Dermis microvascular lymphatic vessel endothelial cell (primary cell): Measurements from ENCODE around the gene PROSER3. TPM values are rescaled to one million over a fixed set of nuclear protein-coding genes. Genes with fewer than 3 reads are reported as not detected.

Source experiments
- DNase-seq, 2 donors: peaks; one replicate each; pipeline versions ENCODE4 v3.0.0 to v3.0.0-alpha.2; 2010; ENCODE audit warnings: low read depth in 2 of 2
- total RNA-seq: library from RNA; depleted of rRNA; stranded (reverse); fragments of >200 nt; gene quantifications from 2 replicates; pipeline ENCODE4 v1.2.1, GENCODE V29; 2014

Gene PROSER3
- total RNA-seq, 1 donor from 2014 or later, result 1.4 TPM

DNA sequence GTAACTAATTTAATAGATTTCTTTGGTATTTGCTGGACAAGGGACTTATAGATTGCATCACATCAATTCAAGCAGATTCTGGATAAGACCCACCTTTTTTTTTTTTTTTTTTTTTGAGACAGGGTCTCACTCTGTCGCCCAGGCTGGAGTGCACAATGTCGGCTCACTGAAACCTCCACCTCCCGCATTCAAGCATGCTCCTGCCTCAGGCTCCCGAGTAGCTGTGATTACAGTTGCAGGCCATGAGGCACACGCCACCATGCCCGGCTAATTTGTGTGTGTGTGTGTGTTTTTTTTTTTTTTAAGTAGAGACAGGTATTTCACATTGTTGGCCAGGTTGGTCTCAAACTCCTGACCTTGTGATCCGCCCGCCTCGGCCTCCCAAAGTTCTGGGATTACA, 58.9 kb downstream of the PROSER3 start:
- DNase-seq, result no peak

GRCh38 chr19:35818445-35818844, 60.5 kb downstream of the PROSER3 start:
- DNase-seq, result no peak

Other genes starting within 250 kb of the PROSER3 start
- gene DMKN, start 244.5 kb upstream of the PROSER3 start, total RNA-seq, result not detected in 2 replicates
- gene SBSN, start 229.9 kb upstream of the PROSER3 start, total RNA-seq, result not detected in 2 replicates
- gene GAPDHS, start 224.7 kb upstream of the PROSER3 start, total RNA-seq, result not detected in 2 replicates
- 52.1 and 70.3 TPM in 2 replicates for gene TMEM147, start 212.6 kb upstream of the PROSER3 start, total RNA-seq
- not detected in 2 replicates for gene ATP4A, start 194.5 kb upstream of the PROSER3 start, total RNA-seq
- not detected in 2 replicates for gene PMIS2, start 172.0 kb upstream of the PROSER3 start, total RNA-seq
- 4.9 and 5.6 TPM in 2 replicates for gene HAUS5, start 145.4 kb upstream of the PROSER3 start, total RNA-seq
- gene RBM42, start 129.1 kb upstream of the PROSER3 start, total RNA-seq, result 27.9 and 35.4 TPM in 2 replicates
- gene ETV2, start 116.4 kb upstream of the PROSER3 start, total RNA-seq, result under 0.01 and 0.26 TPM in 2 replicates
- gene COX6B1, start 109.9 kb upstream of the PROSER3 start, total RNA-seq, result 243 and 347 TPM in 2 replicates
- gene UPK1A, start 91.7 kb upstream of the PROSER3 start, total RNA-seq, result not detected in 2 replicates
- gene ZBTB32, start 53.6 kb upstream of the PROSER3 start, total RNA-seq, result not detected in 2 replicates
- 2.3 and 7.1 TPM in 2 replicates for gene KMT2B, start 40.2 kb upstream of the PROSER3 start, total RNA-seq
- gene IGFLR1, start 15.7 kb upstream of the PROSER3 start, total RNA-seq, result 1.1 and 1.8 TPM in 2 replicates
- gene U2AF1L4, start 12.8 kb upstream of the PROSER3 start, total RNA-seq, result 2.4 and 4.3 TPM in 2 replicates
- gene PSENEN, start 12.5 kb upstream of the PROSER3 start, total RNA-seq, result 16.3 and 19.2 TPM in 2 replicates
- 3.0 and 3.8 TPM in 2 replicates for gene LIN37, start 9.6 kb upstream of the PROSER3 start, total RNA-seq
- gene HSPB6, start 1.1 kb upstream of the PROSER3 start, total RNA-seq, result 0.13 and 0.25 TPM in 2 replicates
- 1.0 and 2.3 TPM in 2 replicates for gene ARHGAP33, start 17.4 kb downstream of the PROSER3 start, total RNA-seq
- not detected in 2 replicates for gene PRODH2, start 54.7 kb downstream of the PROSER3 start, total RNA-seq
- not detected in 2 replicates for gene NPHS1, start 94.3 kb downstream of the PROSER3 start, total RNA-seq
- gene KIRREL2, start 98.7 kb downstream of the PROSER3 start, total RNA-seq, result not detected in 2 replicates
- 1.8 TPM in 2 replicates for gene APLP1, start 110.4 kb downstream of the PROSER3 start, total RNA-seq
- gene NFKBID, start 142.4 kb downstream of the PROSER3 start, total RNA-seq, result 1.4 and 2.8 TPM in 2 replicates
- 0.38 and 0.39 TPM in 2 replicates for gene HCST, start 144.4 kb downstream of the PROSER3 start, total RNA-seq
- gene TYROBP, start 150.1 kb downstream of the PROSER3 start, total RNA-seq, result not detected in 2 replicates
- gene LRFN3, start 178.2 kb downstream of the PROSER3 start, total RNA-seq, result 0.77 and 2.9 TPM in 2 replicates
- gene SDHAF1, start 237.0 kb downstream of the PROSER3 start, total RNA-seq, result 7.2 and 14.0 TPM in 2 replicates